Sigmoid colon (tissue), 4 donors: ENCODE data around the gene SLC15A1.

Experiments used
- CTCF ChIP-seq, 4 experiments: fragments of 450-650 bp in 3 of 4; fragments of 200-600 bp in 1 of 4; IDR thresholded peaks; one replicate each; pipeline ENCODE4 v1.5.1; 2016 to 2019; ENCODE audit warnings: antibody characterized with exemption in 4 of 4, mild to moderate bottlenecking in 3 of 4, moderate library complexity in 2 of 4
- EP300 ChIP-seq, 4 donors: sonication (generic); formaldehyde crosslinking; IDR thresholded peaks; one replicate each; pipeline ENCODE4 v1.6.1; 2017; ENCODE audit warnings: antibody characterized with exemption in 4 of 4
- POLR2A ChIP-seq, 2 donors: fragments of 450-650 bp; IDR thresholded peaks; one replicate each; pipeline ENCODE4 v1.6.1; 2016; ENCODE audit warnings: antibody characterized with exemption in 2 of 2, mild to moderate bottlenecking in 2 of 2, moderate library complexity in 2 of 2
- POLR2AphosphoS5 ChIP-seq, 4 donors: sonication (generic); formaldehyde crosslinking; IDR thresholded peaks; one replicate each; pipeline ENCODE4 v1.6.1; 2017; ENCODE audit warnings: antibody characterized with exemption in 4 of 4

- no peak for TF ChIP-seq POLR2A (IDR thresholded peaks at IDR 0.05)
- TF ChIP-seq CTCF (IDR thresholded peaks at IDR 0.05) = no peak
- no peak for TF ChIP-seq EP300 (IDR thresholded peaks at IDR 0.05)
- no peak for TF ChIP-seq POLR2AphosphoS5 (IDR thresholded peaks at IDR 0.05)
Observed at GRCh38 chr13:98741741-98742435, 10.6 kb downstream of the SLC15A1 start.
